Activated CD4-positive, alpha-beta T cell treated with anti-CD3 and anti-CD28 coated beads, Interleukin-2, amount 50 U/mL, for 4 hours (primary cell): ENCODE data around the gene STX10.
"Not testable (repeated sequence)": the region's sequence is repeated elsewhere in the genome, so short reads cannot be mapped to it uniquely, and the experiment has no call there.

ENCODE experiments used
- DNase-seq, 2 experiments: peaks; one replicate each; pipeline ENCODE4 v3.0.0-alpha.2; 2020

Gene STX10, protein sequence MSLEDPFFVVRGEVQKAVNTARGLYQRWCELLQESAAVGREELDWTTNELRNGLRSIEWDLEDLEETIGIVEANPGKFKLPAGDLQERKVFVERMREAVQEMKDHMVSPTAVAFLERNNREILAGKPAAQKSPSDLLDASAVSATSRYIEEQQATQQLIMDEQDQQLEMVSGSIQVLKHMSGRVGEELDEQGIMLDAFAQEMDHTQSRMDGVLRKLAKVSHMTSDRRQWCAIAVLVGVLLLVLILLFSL

DNA sequence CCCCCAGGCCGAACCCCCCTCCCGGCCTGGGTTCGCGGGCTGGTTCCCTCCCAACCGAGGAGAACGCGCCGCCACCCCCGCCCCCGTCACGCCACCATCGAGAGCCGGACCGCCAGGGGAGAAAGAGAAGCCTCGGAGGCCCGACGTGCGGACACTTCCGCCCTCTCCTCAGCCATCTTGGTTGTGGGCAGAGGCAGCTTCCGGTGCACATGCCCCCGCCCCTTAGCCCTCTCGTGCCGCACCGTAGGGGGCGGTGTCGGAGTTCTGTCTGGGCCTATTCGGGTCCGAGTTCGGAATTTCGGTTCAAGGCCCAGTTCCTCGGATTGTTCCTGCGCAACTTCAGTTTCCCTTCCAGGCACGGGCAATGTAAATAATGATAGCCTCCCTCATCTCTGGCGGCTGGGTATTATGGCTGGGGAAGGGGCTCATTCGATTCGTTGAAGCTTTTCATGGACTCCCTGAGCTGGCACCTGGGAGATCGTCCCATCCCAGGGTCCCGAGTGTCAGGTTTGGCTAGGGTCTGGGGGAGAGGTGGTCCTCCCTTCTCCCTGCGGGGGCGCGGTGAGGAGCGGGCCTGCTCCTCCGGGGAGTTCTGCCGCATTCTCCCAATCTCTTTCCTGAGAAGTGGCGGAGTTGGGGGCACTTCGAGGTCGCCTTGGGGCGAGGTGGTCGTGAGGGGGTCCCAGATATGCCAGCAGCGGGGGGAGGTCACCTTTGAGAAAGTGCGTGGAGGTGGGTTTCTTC lies at the start of gene STX10, which contains the start of gene IER2:
TSS of gene STX10 (minus strand) at position 189 of the 744 bp plus-strand sequence. CDS start 202 bp downstream, outside the sequence.
TSS of gene IER2 (plus strand) at position 225 of the 744 bp plus-strand sequence. CDS start 2,776 bp downstream, outside the sequence.
- DNase-seq: peak; percentile 89 to 91

DNA sequence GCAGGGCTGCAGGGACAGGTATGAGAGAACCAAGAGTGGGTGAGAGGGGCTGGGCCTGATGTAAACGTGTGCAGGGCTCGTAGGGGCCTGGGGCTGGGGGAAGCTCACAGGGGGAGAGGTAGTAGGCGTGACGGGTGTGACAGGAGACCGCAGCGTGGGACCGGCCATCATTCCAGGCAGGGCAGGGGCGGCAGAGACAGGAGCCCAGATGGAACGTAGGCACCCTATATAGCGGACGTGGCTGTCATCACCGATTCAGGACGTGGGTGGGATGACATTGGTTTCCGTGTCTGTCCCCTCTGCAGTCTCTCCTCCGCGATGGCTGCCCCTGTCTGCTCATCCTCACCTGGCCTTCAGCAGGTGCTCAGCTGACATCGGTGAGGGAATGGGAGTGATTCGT lies 48.5 kb upstream of the STX10 start:
- no peak for DNase-seq

DNA sequence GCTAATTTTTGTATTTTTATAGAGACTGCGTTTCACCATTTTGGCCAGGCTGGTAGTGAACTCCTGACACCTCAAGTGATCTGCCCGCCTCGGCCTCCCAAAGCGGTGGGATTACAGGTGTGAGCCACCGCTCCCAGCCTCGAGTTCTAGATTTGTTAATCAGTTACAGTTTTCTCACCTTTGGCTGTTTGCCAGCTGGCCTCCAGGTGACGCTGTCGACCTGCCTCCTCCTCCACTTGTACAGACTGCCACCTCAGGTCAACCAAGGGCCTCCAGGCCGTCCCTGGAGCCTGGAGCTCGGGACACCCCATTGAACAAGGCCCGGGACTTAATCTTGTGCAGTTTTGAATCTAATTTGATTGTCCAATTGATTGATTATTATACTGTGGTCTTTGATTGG lies 45.5 kb upstream of the STX10 start:
- DNase-seq: peak; percentile 46 to 52

DNA sequence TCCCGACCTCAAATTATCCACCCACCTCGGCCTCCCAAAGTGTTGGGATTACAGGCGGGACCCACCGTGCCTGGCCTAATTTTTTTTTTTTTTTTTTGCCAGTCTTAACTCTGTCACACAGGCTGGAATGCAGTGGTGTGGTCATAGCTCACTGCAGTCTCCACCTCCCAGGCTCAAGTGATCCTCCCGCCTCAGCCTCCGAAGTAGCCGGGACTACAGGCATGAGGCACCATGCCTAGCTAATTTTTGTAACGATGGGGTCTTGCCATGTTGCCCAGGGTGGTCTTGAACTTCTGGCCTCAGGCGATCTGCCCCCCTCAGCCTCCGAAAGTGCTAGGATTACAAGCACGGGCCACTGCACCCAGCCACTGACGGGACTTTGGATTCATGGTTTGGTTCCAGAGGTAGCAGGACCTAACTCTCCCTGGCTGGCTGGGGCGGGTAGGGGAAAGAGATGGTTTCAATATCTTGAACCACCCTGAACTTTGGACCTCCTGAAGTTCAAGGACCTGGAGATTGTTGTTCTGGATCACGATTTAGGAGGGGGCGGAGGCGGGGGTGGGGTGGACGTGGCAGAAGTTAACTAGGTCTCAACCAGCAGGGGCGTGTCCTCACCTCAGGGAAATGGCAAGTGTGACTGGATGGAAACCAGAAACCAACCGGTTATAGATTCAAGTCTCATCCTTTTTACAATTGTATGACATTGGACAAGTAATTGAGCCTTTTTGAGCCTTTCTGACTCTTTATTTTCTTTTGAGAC lies 40.8 kb upstream of the STX10 start:
- DNase-seq: peak in 1 of 2 experiments; percentile 15

- DNase-seq: no peak
Observed at GRCh38 chr19:13189600-13189999, 39.4 kb upstream of the STX10 start.

GRCh38 chr19:13187419-13187818 lies 37.2 kb upstream of the STX10 start:
- no peak for DNase-seq

- not testable (repeated sequence) for DNase-seq
Observed at GRCh38 chr19:13186688-13187087, 36.5 kb upstream of the STX10 start.

GRCh38 chr19:13185763-13186657 lies 35.8 kb upstream of the STX10 start:
- DNase-seq: not testable (repeated sequence)

GRCh38 chr19:13184926-13185325 lies 34.8 kb upstream of the STX10 start:
- not testable (repeated sequence) for DNase-seq

DNA sequence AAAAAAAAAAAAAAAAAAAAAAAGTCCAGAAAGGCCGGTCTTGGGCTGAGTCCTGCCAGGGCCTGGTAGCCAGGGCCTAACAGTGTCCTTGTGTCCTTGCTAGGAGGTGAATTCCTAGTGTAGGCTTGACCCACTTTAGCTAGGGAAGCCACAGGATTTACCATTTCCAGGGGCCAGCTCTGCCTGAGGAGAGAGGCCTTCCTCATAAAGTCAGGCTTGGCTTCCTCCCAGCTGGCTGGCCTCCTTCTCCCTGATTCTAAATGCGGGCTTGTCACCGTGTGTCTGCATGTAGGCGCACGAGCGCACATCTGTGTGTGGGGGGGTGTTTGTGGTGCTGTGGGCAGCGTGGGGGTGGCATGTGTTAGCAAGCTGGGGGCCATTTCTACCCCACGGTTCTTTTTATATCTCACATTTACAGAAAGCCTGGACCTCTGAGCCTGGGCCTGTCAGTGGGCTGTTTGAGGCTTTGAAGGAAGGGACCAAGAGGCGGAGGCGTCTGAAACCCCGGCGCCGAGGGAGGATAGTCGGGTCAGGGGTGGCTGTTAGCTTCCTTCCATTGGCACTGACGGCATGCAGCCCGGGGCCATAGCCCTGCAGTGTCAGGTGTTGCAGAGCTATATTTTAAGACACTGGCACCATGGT lies 31.7 kb upstream of the STX10 start:
- peak; percentile 16 to 27 for DNase-seq

DNA sequence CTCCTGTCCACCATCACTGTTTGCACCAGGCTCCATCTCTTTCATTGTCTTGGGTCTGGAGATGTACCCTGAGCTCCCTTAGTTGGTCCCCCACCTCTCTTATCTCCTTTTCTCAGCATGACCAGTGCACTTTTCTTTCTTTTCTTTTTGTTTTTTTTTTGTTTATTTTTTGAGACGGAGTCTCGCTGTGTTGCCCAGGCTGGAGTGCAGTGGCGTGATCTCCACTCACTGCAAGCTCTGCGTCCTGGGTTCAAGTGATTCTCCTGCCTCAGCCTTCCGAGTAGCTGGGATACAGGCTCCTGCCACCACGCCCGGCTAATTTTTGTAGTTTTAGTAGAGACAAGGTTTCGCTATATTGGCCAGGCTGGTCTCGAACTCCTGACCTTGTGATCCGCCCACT lies 28.1 kb upstream of the STX10 start:
- DNase-seq: not testable (repeated sequence)

DNA sequence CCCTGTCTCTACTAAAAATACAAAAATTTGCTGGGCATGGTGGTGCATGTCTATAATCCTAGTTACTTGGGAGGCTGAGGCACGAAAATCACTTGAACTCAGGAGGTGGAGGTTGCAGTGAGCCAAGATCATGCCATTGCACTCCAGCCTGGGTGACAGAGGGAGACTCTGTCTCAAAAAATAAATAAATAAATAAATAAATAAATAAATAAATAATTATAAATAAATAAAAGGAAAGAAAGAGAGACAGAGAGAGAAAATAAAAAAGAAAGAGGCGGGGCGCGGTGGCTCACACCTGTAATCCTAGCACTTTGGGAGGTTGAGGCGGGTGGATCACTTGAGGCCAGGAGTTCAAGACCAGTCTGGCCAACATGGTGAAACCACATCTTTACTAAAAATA lies 27.4 kb upstream of the STX10 start:
- not testable (repeated sequence) for DNase-seq

GRCh38 chr19:13176345-13176744 lies 26.2 kb upstream of the STX10 start:
- DNase-seq: no peak

DNA sequence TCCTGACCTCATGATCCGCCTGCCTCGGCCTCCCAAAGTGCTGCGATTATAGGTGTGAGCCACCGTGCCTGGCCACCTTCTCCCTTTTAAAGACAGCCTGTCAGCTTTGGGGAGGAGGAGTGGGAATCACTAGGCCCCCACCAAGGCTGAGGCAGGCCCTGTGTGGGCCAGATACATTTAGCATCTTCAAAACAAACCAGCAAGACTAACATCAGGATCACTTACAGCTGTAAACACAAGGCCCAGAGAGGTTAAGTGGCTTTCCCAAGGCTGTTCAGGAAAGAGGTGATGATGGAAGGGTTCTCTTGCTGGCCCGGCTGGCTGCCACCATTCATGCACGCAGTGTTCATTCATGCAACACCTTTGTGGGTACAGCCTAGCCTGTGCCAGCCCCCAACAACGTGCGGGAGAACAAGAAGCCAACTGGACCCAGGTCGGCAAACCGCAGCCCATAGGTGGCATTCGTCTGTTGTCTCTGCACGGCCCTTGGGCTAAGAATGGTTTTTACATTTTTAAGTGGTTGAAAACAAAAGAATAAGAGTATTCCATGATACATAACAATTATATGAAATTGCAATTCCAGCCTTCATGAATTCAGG lies 23.1 kb upstream of the STX10 start:
- DNase-seq: no peak

DNA sequence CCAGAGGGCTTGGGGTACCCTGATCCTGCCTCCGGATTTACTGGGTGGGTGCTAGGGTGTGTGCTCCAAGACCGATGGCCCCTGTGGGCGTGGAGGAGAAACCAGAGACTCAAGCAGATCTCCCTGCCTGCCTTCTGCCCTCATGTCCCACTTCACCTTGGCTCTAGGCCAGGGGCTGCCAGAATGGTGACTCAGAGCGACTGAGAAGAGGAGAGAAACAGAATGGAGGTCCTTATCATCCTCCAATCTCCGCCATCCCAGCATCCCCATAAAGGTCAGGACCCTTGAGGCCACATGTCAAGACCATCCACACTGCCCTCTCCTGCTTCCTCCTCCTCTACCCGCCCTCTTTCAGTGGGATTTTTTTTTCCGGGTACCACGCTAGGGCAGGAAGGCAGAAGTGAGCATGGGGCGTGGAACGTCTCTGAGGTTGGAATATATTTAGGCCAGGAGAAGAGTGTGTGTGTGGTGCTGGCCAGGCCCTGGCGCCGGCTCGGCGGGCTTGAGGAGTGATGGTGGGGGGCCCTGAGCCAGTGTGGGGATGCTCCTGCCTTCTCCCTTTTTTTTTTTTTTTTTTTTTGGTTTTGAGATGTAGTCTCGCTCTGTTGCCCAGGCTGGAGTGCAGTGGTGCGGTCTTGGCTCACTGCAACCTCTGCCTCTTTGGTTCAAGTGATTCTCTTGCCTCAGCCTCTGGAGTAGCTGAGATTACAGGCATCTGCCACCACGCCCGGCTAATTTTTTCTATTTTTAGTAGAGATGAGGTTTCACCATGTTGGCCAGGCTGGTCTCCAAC lies 22.4 kb upstream of the STX10 start:
- peak; percentile 81 to 84 for DNase-seq

DNA sequence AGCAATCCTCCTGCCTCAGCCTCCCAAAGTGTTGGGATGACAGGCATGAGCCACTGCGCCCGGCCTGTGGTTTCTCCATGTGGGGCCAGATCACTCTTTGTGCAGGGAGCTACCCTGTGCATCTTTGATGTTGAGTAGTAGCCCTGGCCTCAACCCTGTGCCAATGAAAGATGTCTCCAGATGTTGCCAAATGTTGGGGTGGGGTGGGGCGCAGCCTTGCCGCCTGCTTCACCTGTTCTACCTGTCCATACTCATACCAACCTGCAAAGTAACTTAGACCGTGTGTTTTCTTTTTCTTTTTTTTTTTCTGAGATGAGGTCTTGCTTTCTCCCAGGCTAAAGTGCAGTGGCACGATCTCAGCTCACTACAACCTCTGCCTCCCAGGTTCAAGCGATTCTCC lies 21.0 kb upstream of the STX10 start:
- DNase-seq: no peak

GRCh38 chr19:13169769-13170168 lies 19.6 kb upstream of the STX10 start:
- no peak for DNase-seq

- not testable (repeated sequence) for DNase-seq
Observed at GRCh38 chr19:13166151-13166550, 16.0 kb upstream of the STX10 start.

GRCh38 chr19:13165162-13165997 lies 15.2 kb upstream of the STX10 start:
- no peak for DNase-seq
